OCI-LY3 (cell line): ENCODE measurements around the gene TLE3.

Experiments used
- EZH2phosphoT487 ChIP-seq: fragments of 200-600 bp; shearing (Covaris generic); IDR thresholded peaks from 2 replicates; pipeline ENCODE4 v1.6.1; 2018; ENCODE audit warnings: antibody characterized with exemption, mixed run types, low read depth
- TF ChIP-seq, protein P1 (sequence below): fragments of 200-600, 300-600 bp; sonication (generic); IDR thresholded peaks from 2 replicates; pipeline ENCODE4 v1.5.1; 2014; ENCODE audit warnings: antibody characterized with exemption, low read length, low read depth

DNA sequence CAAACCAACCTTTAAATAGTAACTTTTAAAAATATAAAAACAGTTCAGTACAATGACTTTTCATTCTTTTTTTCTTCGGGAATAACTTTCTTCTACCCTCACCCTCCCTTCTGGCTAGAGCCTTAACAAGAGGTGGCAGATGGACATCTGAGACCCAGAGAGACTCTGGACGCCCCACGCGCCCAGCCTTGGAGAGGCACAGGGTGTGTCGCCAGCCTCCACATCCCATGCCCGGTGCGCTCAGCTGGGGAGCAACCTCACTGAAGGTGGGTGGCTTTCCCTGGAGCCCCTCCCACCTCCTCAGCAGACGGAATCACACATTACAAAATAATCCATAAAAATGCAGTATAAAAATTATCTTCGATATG is 49.5 kb downstream of the TLE3 start:
- TF ChIP-seq, protein P1, sequence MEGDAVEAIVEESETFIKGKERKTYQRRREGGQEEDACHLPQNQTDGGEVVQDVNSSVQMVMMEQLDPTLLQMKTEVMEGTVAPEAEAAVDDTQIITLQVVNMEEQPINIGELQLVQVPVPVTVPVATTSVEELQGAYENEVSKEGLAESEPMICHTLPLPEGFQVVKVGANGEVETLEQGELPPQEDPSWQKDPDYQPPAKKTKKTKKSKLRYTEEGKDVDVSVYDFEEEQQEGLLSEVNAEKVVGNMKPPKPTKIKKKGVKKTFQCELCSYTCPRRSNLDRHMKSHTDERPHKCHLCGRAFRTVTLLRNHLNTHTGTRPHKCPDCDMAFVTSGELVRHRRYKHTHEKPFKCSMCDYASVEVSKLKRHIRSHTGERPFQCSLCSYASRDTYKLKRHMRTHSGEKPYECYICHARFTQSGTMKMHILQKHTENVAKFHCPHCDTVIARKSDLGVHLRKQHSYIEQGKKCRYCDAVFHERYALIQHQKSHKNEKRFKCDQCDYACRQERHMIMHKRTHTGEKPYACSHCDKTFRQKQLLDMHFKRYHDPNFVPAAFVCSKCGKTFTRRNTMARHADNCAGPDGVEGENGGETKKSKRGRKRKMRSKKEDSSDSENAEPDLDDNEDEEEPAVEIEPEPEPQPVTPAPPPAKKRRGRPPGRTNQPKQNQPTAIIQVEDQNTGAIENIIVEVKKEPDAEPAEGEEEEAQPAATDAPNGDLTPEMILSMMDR: no peak
- TF ChIP-seq EZH2phosphoT487: no peak
